GM23338 (cell line): ENCODE measurements around the gene LRRC8B. TPM values are rescaled to one million over a fixed set of nuclear protein-coding genes. Genes with fewer than 3 reads are reported as not detected.
A peak's percentile ranks its signal among the peaks of the same experiment; 100 is the strongest.

Experiments used
- ATAC-seq: fragments of 200-7000 bp; cut with Tn5 transposase; 3 replicates; pipeline ENCODE4 v1.9.1; 2020
- DNase-seq: peaks from one replicate; pipeline ENCODE4 v3.0.0-alpha.2; 2015; ENCODE audit warnings: low spot score
- H2AFZ ChIP-seq: fragments of 200-600 bp; sonication (generic); 2 replicates; pipeline ENCODE4 v1.8.0; 2016; ENCODE audit warnings: antibody characterized with exemption, mild to moderate bottlenecking, moderate library complexity
- H3F3A ChIP-seq: fragments of 200-600 bp; sonication (generic); replicated peaks from 2 replicates; pipeline ENCODE4 v1.8.0; 2017; ENCODE audit warnings: antibody characterized with exemption, mixed run types, low read depth
- H3K27ac ChIP-seq: fragments of 200-600 bp; sonication (generic); 2 replicates; pipeline ENCODE4 v1.6.1; 2016; ENCODE audit warnings: low read depth
- H3K27me3 ChIP-seq: fragments of 200-600 bp; sonication (generic); 2 replicates; pipeline ENCODE4 v1.8.0; 2016; ENCODE audit warnings: mild to moderate bottlenecking, mixed run types, moderate library complexity; ENCODE audit not compliant: insufficient read depth
- H3K36me3 ChIP-seq: fragments of 200-600 bp; sonication (generic); 2 replicates; pipeline ENCODE4 v1.8.0; 2016; ENCODE audit warnings: mild to moderate bottlenecking; ENCODE audit not compliant: insufficient read depth
- H3K4me1 ChIP-seq: fragments of 200-600 bp; sonication (generic); 2 replicates; pipeline ENCODE4 v1.8.0; 2016; ENCODE audit warnings: mild to moderate bottlenecking, moderate library complexity; ENCODE audit not compliant: insufficient read depth
- H3K4me2 ChIP-seq: fragments of 200-600 bp; sonication (generic); 2 replicates; pipeline ENCODE4 v1.7.1; 2017; ENCODE audit warnings: mixed run types
- H3K4me3 ChIP-seq: fragments of 200-600 bp; sonication (generic); 2 replicates; pipeline ENCODE4 v1.6.1; 2016; ENCODE audit warnings: mixed run types
- H3K79me2 ChIP-seq: fragments of 200-600 bp; sonication (generic); replicated peaks from 2 replicates; pipeline ENCODE4 v1.8.0; 2017; ENCODE audit warnings: mild to moderate bottlenecking; ENCODE audit not compliant: insufficient read depth
- H3K9me2 ChIP-seq: fragments of 200-600 bp; sonication (generic); 2 replicates; pipeline ENCODE4 v1.8.0; 2017; ENCODE audit not compliant: insufficient read depth
- H4K20me1 ChIP-seq: fragments of 200-600 bp; sonication (generic); replicated peaks from 2 replicates; pipeline ENCODE4 v1.8.0; 2017; ENCODE audit warnings: mild to moderate bottlenecking; ENCODE audit not compliant: insufficient read depth
- H3K27ac Mint-ChIP-seq: 2 replicates; pipeline ENCODE4 v1.8.0; 2020; ENCODE audit warnings: inconsistent platforms, mild to moderate bottlenecking, moderate library complexity, mixed read lengths
- H3K27me3 Mint-ChIP-seq: 3 replicates; pipeline ENCODE4 v1.8.0; 2022; ENCODE audit warnings: low read depth, mild to moderate bottlenecking, moderate library complexity, mixed read lengths, inconsistent platforms; ENCODE audit not compliant: insufficient read depth, poor library complexity
- H3K36me3 Mint-ChIP-seq: 3 replicates; pipeline ENCODE4 v1.8.0; 2021; ENCODE audit warnings: low read depth, mild to moderate bottlenecking, inconsistent platforms, moderate library complexity, mixed read lengths
- H3K4me1 Mint-ChIP-seq: 3 replicates; pipeline ENCODE4 v1.8.0; 2020; ENCODE audit warnings: mild to moderate bottlenecking, inconsistent platforms, mixed read lengths
- H3K4me3 Mint-ChIP-seq: 3 replicates; pipeline ENCODE4 v1.8.0; 2021; ENCODE audit warnings: moderate library complexity, mild to moderate bottlenecking, inconsistent platforms, mixed read lengths
- H3K9me3 Mint-ChIP-seq: 3 replicates; pipeline ENCODE4 v1.8.0; 2020; ENCODE audit warnings: moderate library complexity, mild to moderate bottlenecking, inconsistent platforms, mixed read lengths
- CTCF ChIP-seq, 2 experiments: fragments of 200-600 bp in 1 of 2; sonication (generic) in 1 of 2; conservative IDR thresholded peaks; 2 replicates each; pipeline versions ENCODE4 v1.5.1 to v1.6.1; 2016 to 2017; ENCODE audit warnings: antibody characterized with exemption in 2 of 2, low read depth in 2 of 2, mild to moderate bottlenecking in 2 of 2, moderate library complexity in 1 of 2
- ETS1 ChIP-seq: IDR thresholded peaks from 2 replicates; pipeline ENCODE4 v1.6.1; 2016; ENCODE audit warnings: antibody characterized with exemption
- NANOG ChIP-seq: IDR thresholded peaks from 2 replicates; pipeline ENCODE4 v1.6.1; 2016; ENCODE audit warnings: antibody characterized with exemption, borderline replicate concordance
- ZNF331 ChIP-seq: fragments of 250-450 bp; sonication (Bioruptor Pico); IDR thresholded peaks from 2 replicates; pipeline ENCODE4 v1.5.0; 2020; ENCODE audit warnings: low read depth, mild to moderate bottlenecking, moderate library complexity
- ZNF462 ChIP-seq: fragments of 250-450 bp; sonication (Bioruptor Pico); IDR thresholded peaks from 2 replicates; pipeline ENCODE4 v1.5.0; 2020; ENCODE audit warnings: mild to moderate bottlenecking, moderate library complexity
- polyA plus RNA-seq: library from polyadenylated mRNA; unstranded; fragments of >200 nt; fragmentation: Nextera tagmentation; extraction: Ambion mirVana; gene quantifications from 2 replicates; pipeline ENCODE4 v1.2.1, GENCODE V29; 2016
- total RNA-seq: library from RNA; depleted of rRNA; stranded (reverse); fragments of >200 nt; shearing (Covaris generic); gene quantifications from 2 replicates; pipeline ENCODE4 v1.2.3, GENCODE V29; 2014

LRRC8B gene
- total and polyA plus RNA-seq, 2 experiments from 2014 or later = 9.0 to 26.5 TPM

GRCh38 chr1:89550995-89551394 lies 26.4 kb downstream of the LRRC8B start:
- peak; percentile 89 for ATAC-seq
- peak; percentile 9 to 26; a peak in 2 of 4 replicates for TF ChIP-seq CTCF (conservative IDR thresholded peaks at IDR 0.05; ENCODE audit: low read depth in 2 of 2)
- no peak for TF ChIP-seq ZNF331 (CRISPR knock-in tag)
- H4K20me1 ChIP-seq = peaks cover 14% of the 10 kb centered on the region
- H3K4me3 ChIP-seq = no peak overlapping the region
- H3K27ac ChIP-seq = no peak overlapping the region
- H3K27me3 ChIP-seq = no peaks in the 10 kb centered on the region
- Mint-ChIP-seq H3K36me3 (no peaks in the 10 kb centered on the region; the same call in 2 of the 3 replicates), H3K4me1 (peaks cover 27% of the 10 kb centered on the region), H3K9me3 (no peaks in the 10 kb centered on the region), H3K27ac (no peak overlapping the region), H3K27me3 (no peaks in the 10 kb centered on the region), H3K4me3 (no peak overlapping the region)
- DNase-seq = peak; percentile 53
- H3K79me2 ChIP-seq = peaks cover 38% of the 10 kb centered on the region
- no peaks in the 10 kb centered on the region for H3K36me3 ChIP-seq
- H3K4me2 ChIP-seq = no peak overlapping the region
- H3K4me1 ChIP-seq = peaks cover 10% of the 10 kb centered on the region; the same call in 1 of the 2 replicates
- H3F3A ChIP-seq = no peaks in the 10 kb centered on the region
- no peaks in the 10 kb centered on the region for H3K9me2 ChIP-seq
- no peak overlapping the region for H2AFZ ChIP-seq

GRCh38 chr1:89552471-89553081 lies 27.9 kb downstream of the LRRC8B start:
- H3K79me2 ChIP-seq = peaks cover 37% of the 10 kb centered on the region
- H3K9me2 ChIP-seq = no peaks in the 10 kb centered on the region
- H3K27ac ChIP-seq = no peak overlapping the region
- H3K4me1 Mint-ChIP-seq = peaks cover 40% of the 10 kb centered on the region
- H4K20me1 ChIP-seq = 0 out of 2 replicates have a peak, but pooled peaks cover 7% of the 10 kb centered on the region
- no peaks in the 10 kb centered on the region for H3K36me3 ChIP-seq
- H2AFZ ChIP-seq = no peak overlapping the region
- no peaks in the 10 kb centered on the region for H3K9me3 Mint-ChIP-seq
- H3K27me3 ChIP-seq = no peaks in the 10 kb centered on the region
- no peak overlapping the region for H3K4me2 ChIP-seq
- no peak for ATAC-seq
- peaks cover 17% of the 10 kb centered on the region for H3K4me1 ChIP-seq
- TF ChIP-seq ZNF331 (CRISPR knock-in tag) = no peak
- no peaks in the 10 kb centered on the region for H3K27me3 Mint-ChIP-seq
- H3K36me3 Mint-ChIP-seq = peaks cover 3% of the 10 kb centered on the region
- no peak for DNase-seq
- H3K27ac Mint-ChIP-seq = no peak overlapping the region
- H3F3A ChIP-seq = no peaks in the 10 kb centered on the region
- no peak overlapping the region for H3K4me3 ChIP-seq
- H3K4me3 Mint-ChIP-seq = no peak overlapping the region

- Mint-ChIP-seq H3K4me3 (no peak overlapping the region), H3K36me3 (peaks cover 5% of the 10 kb centered on the region), H3K27me3 (no peaks in the 10 kb centered on the region), H3K27ac (no peak overlapping the region), H3K9me3 (no peaks in the 10 kb centered on the region), H3K4me1 (peaks cover 43% of the 10 kb centered on the region)
- no peak for DNase-seq
- H3K9me2 ChIP-seq = no peaks in the 10 kb centered on the region
- no peak overlapping the region for H3K27ac ChIP-seq
- no peaks in the 10 kb centered on the region for H3K36me3 ChIP-seq
- TF ChIP-seq ZNF462 (no peak), NANOG (no peak), ETS1 (no peak)
- no peaks in the 10 kb centered on the region for H3F3A ChIP-seq
- no peak for ATAC-seq
- H3K4me1 ChIP-seq = peaks cover 22% of the 10 kb centered on the region
- no peak overlapping the region for H3K4me2 ChIP-seq
- no peak overlapping the region for H2AFZ ChIP-seq
- H3K4me3 ChIP-seq = no peak overlapping the region
- H3K27me3 ChIP-seq = no peaks in the 10 kb centered on the region
- H4K20me1 ChIP-seq = 0 out of 2 replicates have a peak, but pooled peaks cover 7% of the 10 kb centered on the region
- peaks cover 31% of the 10 kb centered on the region for H3K79me2 ChIP-seq
Measured at GRCh38 chr1:89553157-89553556, 28.5 kb downstream of the LRRC8B start.
